OCI-LY3 (cell line): ENCODE results near the gene IL37.

Experiments
- H2AFZ ChIP-seq: fragments of 200-600, 300-600 bp; shearing (Covaris generic); 2 replicates; pipeline ENCODE4 v1.6.0; 2014; ENCODE audit warnings: antibody characterized with exemption, low read depth, low read length
- H3K27ac ChIP-seq: fragments of 200-600, 300-600 bp; sonication (generic); 2 replicates; pipeline ENCODE4 v1.5.1; 2014; ENCODE audit warnings: mild to moderate bottlenecking, low read length, moderate library complexity, mixed read lengths
- H3K27me3 ChIP-seq: fragments of 200-600, 300-600 bp; sonication (generic); 2 replicates; pipeline ENCODE4 v1.6.1; 2014; ENCODE audit warnings: low read depth, low read length, mixed read lengths
- H3K36me3 ChIP-seq: fragments of 200-600, 300-600 bp; sonication (generic); replicated peaks from 2 replicates; pipeline ENCODE3; 2014; ENCODE audit warnings: low read depth, low read length, mixed read lengths
- H3K4me1 ChIP-seq: fragments of 300-600, 200-600 bp; sonication (generic); 2 replicates; pipeline ENCODE4 v1.6.1; 2014; ENCODE audit warnings: low read length, mixed read lengths
- H3K4me2 ChIP-seq: fragments of 200-600, 300-600 bp; sonication (generic); 2 replicates; pipeline ENCODE4 v1.6.1; 2014; ENCODE audit warnings: low read length, mixed read lengths
- H3K4me3 ChIP-seq: fragments of 300-600, 200-600 bp; sonication (generic); 2 replicates; pipeline ENCODE4 v1.5.1; 2014; ENCODE audit warnings: antibody characterized with exemption, mild to moderate bottlenecking, low read length, moderate library complexity
- H3K79me2 ChIP-seq: fragments of 300-600, 200-600 bp; shearing (Covaris generic); 2 replicates; pipeline ENCODE4 v1.6.1; 2014; ENCODE audit warnings: mild to moderate bottlenecking, low read length, mixed read lengths
- H3K9ac ChIP-seq: fragments of 300-600, 200-600 bp; shearing (Covaris generic); 2 replicates; pipeline ENCODE4 v1.6.0; 2014; ENCODE audit warnings: mild to moderate bottlenecking, low read length, moderate library complexity
- H3K9me3 ChIP-seq: fragments of 200-600, 300-600 bp; shearing (Covaris generic); 2 replicates; pipeline ENCODE4 v1.6.1; 2014; ENCODE audit warnings: low read length, mixed read lengths; ENCODE audit not compliant: insufficient read depth
- H4K20me1 ChIP-seq: fragments of 200-600, 300-600 bp; sonication (generic); 2 replicates; pipeline ENCODE4 v1.6.1; 2016; ENCODE audit warnings: low read length, mixed read lengths; ENCODE audit not compliant: insufficient read depth
- CTCF ChIP-seq: fragments of 200-600, 300-600 bp; sonication (generic); IDR thresholded peaks from 2 replicates; pipeline ENCODE4 v1.5.1; 2014; ENCODE audit warnings: antibody characterized with exemption, low read length, low read depth
- EZH2phosphoT487 ChIP-seq: fragments of 200-600 bp; shearing (Covaris generic); IDR thresholded peaks from 2 replicates; pipeline ENCODE4 v1.6.1; 2018; ENCODE audit warnings: antibody characterized with exemption, mixed run types, low read depth

Gene IL37

GRCh38 chr2:112916625-112917247 lies 5.8 kb downstream of the IL37 start:
- Histone ChIP-seq H3K27me3 (no peaks in the 10 kb centered on the region), H3K4me1 (no peaks in the 10 kb centered on the region), H3K4me3 (no peak overlapping the region), H2AFZ (no peak overlapping the region), H4K20me1 (no peaks in the 10 kb centered on the region), H3K36me3 (no peaks in the 10 kb centered on the region), H3K79me2 (no peaks in the 10 kb centered on the region), H3K27ac (no peak overlapping the region), H3K9ac (no peak overlapping the region), H3K4me2 (no peak overlapping the region), H3K9me3 (no peaks in the 10 kb centered on the region)
- TF ChIP-seq EZH2phosphoT487 (no peak), CTCF (no peak)

GRCh38 chr2:112917856-112918255 lies 6.9 kb downstream of the IL37 start:
- Histone ChIP-seq H3K36me3 (no peaks in the 10 kb centered on the region), H3K9ac (no peak overlapping the region), H3K27me3 (no peaks in the 10 kb centered on the region), H3K79me2 (no peaks in the 10 kb centered on the region), H4K20me1 (no peaks in the 10 kb centered on the region), H3K27ac (no peak overlapping the region), H3K4me1 (no peaks in the 10 kb centered on the region), H3K4me3 (no peak overlapping the region), H3K9me3 (no peaks in the 10 kb centered on the region), H2AFZ (no peak overlapping the region), H3K4me2 (no peak overlapping the region)
- TF ChIP-seq EZH2phosphoT487 = no peak
- no peak for TF ChIP-seq CTCF

GRCh38 chr2:112918256-112918655 lies 7.3 kb downstream of the IL37 start:
- H3K27me3 ChIP-seq = no peaks in the 10 kb centered on the region
- TF ChIP-seq EZH2phosphoT487 = no peak
- TF ChIP-seq CTCF = no peak
- H3K9ac ChIP-seq = no peak overlapping the region
- no peaks in the 10 kb centered on the region for H4K20me1 ChIP-seq
- H3K4me2 ChIP-seq = no peak overlapping the region
- H2AFZ ChIP-seq = no peak overlapping the region
- H3K9me3 ChIP-seq = no peaks in the 10 kb centered on the region
- no peaks in the 10 kb centered on the region for H3K79me2 ChIP-seq
- no peaks in the 10 kb centered on the region for H3K4me1 ChIP-seq
- no peaks in the 10 kb centered on the region for H3K36me3 ChIP-seq
- H3K27ac ChIP-seq = no peak overlapping the region
- H3K4me3 ChIP-seq = no peak overlapping the region

- Histone ChIP-seq H3K4me2 (no peak overlapping the region), H3K4me3 (no peak overlapping the region), H3K4me1 (no peaks in the 10 kb centered on the region), H4K20me1 (no peaks in the 10 kb centered on the region), H2AFZ (no peak overlapping the region), H3K9me3 (no peaks in the 10 kb centered on the region), H3K27ac (no peak overlapping the region), H3K9ac (no peak overlapping the region), H3K27me3 (no peaks in the 10 kb centered on the region), H3K36me3 (no peaks in the 10 kb centered on the region), H3K79me2 (no peaks in the 10 kb centered on the region)
- TF ChIP-seq CTCF = no peak
- no peak for TF ChIP-seq EZH2phosphoT487
Observed at GRCh38 chr2:112919086-112919485, 8.1 kb downstream of the IL37 start.
